Endothelial cell of umbilical vein (primary cell): Measurements from ENCODE around the gene NANOGP8.

Source experiments
- CTCF ChIP-seq, 2 donors: IDR thresholded peaks; 1 replicate in 1 of 2; 2 replicates in 1 of 2; pipeline ENCODE4 v1.5.1; 2011; ENCODE audit warnings: low read length in 2 of 2, mild to moderate bottlenecking in 2 of 2, moderate library complexity in 2 of 2, control low read depth in 1 of 2, inconsistent platforms in 1 of 2, low read depth in 1 of 2; ENCODE audit not compliant: insufficient read depth in 1 of 2; ENCODE audit errors: extremely low read depth in 1 of 2
- EZH2 ChIP-seq: IDR thresholded peaks from 2 replicates; pipeline ENCODE4 v1.6.1; 2012; ENCODE audit warnings: borderline replicate concordance, low read depth, mild to moderate bottlenecking, moderate library complexity, low read length, inconsistent platforms; ENCODE audit not compliant: severe bottlenecking
- POLR2A ChIP-seq: IDR thresholded peaks from 2 replicates; pipeline ENCODE4 v1.6.1; 2012; ENCODE audit warnings: low read depth, mild to moderate bottlenecking, control low read depth, low read length
- POLR2AphosphoS5 ChIP-seq: IDR thresholded peaks from 2 replicates; pipeline ENCODE4 v1.6.1; 2012; ENCODE audit warnings: low read depth, mild to moderate bottlenecking, control low read depth, low read length, moderate library complexity; ENCODE audit not compliant: insufficient read depth

- TF ChIP-seq EZH2 (no peak), CTCF (IDR thresholded peaks at IDR 0.05; ENCODE audit: extremely low read depth in 1 of 2, insufficient read depth in 1 of 2, low read depth in 1 of 2, low read length in 2 of 2) (no peak), POLR2A (no peak), POLR2AphosphoS5 (no peak)
Measured at GRCh38 chr15:35090104-35090807, 5.2 kb upstream of the NANOGP8 start.
